Ramos (cell line): ENCODE data around the gene BAG3.
"Not testable (repeated sequence)": the region's sequence is repeated elsewhere in the genome, so short reads cannot be mapped to it uniquely, and the experiment has no call there.

Source experiments
- in situ Hi-C: fragments of 300-500 bp; cut with MboI; formaldehyde crosslinking; loops from one replicate; pipeline ENCODE4 v1.14.3; 2022; ENCODE audit warnings: low sequenced_read_pairs; ENCODE audit not compliant: unreplicated experiment

BAG3 gene

DNA sequence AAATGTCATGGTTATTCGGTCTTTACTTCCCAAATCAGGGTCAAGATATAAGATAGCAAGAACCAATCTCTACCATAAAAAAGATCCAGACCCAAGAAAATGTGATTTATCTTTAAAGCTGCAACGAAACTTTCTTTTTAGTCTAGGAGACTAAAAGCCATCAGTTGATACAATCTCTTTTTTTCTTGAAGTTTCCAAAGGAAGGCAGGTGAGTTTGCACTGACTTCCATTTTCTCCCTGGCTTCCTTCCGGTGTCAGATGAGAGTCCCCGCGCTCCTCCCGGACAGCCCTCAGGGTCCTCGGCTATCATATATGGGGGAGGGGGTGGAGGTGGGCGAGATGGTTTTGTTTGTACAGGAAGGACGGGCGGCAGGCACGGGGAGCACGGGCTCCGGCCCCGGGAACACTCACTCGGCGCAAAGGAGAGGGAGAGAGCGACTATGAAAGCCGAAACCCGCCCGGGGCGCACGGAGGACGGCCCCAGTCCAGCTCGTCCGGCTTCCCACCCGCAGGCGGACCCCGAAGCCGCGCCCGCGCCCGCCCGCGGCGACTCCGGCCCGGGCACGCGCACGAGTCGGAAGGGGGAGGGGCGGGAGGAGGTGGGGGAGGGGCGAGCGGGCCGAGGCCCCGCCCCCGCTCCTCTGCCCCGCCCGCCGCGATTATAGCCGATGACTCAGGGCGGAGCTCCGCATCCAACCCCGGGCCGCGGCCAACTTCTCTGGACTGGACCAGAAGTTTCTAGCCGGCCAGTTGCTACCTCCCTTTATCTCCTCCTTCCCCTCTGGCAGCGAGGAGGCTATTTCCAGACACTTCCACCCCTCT is at the start of gene BAG3:
Gene BAG3 (plus strand): TSS at position 689 of the 822 bp plus-strand sequence. CDS start 296 bp downstream, outside the sequence.
- in situ Hi-C loops = no loop called here

DNA sequence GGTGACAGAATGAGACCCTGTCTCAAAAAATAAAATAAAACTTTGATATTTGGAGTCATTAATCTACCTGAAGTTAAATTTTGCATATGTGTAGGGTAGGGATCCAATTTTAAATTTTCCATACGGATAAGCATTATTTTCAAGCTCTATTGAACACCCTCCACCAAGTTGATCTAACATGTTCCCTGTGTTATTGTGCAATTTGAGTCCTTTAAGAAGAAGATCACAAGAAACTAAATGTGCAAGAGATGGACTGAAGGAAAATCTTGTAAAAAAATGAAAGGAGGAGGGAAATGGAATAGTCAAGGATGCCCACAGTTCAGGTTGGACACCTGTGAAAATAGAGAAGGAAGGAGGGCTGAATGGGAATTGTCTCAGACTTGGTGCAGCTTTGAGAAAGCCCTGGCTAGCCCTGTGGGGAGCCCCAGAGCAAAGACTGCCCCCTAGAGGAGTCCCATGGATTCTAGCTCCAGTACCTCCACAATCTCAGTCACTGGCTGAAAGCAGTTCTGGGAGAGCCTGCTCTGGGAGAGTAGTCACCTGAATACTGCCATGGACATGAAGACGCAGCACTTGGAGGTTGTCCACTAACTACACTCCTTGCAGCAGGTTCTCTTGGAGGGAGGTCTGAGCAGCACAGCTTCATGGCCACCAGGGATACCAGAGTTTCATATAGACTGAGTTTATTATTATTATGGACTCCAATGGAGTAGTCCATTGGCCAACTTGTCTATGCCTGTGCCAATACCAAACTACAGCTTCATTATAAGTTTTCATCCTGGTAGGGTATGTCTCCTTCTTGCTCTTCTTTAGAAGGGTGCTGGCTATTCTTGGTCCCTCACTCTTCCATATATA is 48.7 kb upstream of the BAG3 start:
- in situ Hi-C loops = no loop called here

DNA sequence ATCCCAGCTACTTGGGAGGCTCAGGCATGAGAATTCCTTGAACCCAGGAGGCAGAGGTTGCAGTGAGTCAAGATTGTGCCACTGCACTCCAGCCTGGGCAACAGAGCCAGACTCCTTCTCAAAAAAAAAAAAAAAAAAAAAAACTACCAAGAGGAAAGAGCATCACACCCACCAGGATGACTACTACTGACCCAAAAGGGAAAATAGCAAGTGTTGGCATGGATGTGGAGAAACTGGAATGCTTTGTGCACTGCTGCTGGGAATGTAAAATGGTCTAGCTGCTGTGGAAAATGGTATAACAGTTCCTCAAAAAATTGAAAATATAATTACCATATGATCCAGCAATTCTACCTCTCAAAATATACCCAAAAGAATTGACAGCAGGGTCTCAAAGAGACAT is 46.7 kb upstream of the BAG3 start:
- in situ Hi-C loops = no loop called here

DNA sequence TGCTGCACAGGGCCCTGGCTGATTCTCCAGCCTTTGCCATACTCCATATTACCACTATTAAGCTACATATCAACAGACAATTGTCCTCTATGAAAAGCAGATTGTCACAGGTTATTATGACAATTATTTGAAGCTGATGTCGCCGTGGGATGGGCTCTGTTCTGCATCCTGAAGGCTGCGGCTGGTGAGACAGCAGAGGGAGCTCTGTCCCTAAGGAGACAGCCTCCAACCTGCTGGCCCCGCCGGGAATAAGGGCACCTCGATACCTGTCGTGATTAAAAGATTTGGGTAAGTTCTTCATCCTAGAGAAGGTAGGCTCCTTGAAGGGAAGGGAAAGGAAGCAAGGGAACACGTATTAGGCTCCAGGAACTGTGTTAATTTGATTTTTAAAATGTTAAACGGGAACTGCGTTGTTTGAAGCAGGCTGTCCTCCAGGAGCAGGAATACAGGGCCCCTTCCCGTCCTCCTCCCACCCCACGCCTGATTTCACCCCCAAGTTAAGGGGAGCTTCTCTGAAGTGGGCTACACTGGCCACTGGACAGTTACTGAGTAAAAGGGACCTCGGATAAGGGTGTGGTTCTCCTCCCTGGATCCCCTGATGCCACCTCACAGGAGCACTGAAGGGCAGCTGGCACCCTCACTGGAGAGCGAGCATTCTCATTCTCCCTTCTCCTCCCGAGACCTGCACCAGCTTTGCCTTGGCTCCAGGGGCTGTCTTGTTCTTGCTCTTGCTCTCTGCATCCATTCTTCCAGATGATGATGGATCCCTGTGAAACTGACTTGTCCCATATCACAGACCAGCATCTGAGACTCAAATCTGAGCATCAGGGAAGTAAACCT is 42.6 kb upstream of the BAG3 start:
- in situ Hi-C loops = no loop called here

DNA sequence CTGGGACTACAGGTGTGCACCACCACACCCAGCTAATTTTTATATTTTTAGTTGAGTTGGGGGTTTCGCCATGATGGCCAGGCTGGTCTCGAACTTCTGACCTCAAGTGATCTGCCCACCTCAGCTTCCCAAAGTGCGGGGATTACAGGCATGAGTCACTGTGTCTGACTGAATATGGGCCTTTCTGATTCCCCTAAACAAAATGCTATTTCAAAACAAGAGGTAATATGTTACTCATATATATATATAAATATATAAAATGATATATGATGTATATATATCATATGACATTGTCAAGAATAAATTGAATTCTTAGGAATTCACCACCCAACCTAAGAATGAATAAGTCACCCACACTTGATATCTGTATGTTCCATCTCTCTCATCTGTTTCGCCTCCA is 41.7 kb upstream of the BAG3 start:
- in situ Hi-C loops = no loop called here

DNA sequence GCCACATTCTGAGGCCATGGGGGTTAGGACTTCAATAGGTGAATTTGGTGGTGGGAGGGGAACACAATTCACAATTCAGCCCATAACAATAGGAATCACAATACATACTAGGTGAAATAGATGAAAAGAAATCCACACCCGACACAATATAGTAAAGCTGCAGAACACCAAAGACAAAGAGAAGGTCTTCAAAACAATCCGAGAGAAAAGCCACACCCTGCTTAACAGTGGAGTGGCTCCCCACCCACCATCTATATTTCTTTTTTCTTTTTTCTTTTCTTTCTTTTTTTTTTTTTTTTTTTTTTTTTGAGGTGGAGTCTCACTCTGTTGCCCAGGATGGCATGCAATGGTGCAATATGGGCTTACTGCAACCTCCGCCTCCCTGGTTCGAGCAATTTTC is 39.7 kb upstream of the BAG3 start:
- in situ Hi-C loops = no loop called here

DNA sequence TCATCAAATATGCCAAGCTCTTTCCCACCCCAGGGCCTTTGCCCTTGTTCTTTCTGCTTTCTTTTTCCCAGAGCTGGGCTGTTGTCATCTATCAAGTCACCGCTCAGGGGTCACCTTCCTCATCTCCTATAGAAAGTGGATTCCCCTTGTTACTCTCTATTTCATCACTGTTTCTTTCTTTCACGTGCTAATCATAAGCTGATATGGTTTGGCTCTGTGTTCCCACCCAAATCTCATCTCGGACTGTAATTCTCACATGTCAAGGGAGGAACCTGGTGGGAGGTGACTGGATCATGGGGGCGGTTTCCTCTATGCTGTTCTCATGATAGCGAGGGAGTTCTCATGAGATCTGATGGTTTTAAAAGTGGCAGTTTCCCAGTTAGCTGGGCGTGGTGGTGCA is 37.4 kb upstream of the BAG3 start:
- in situ Hi-C loops = no loop called here

DNA sequence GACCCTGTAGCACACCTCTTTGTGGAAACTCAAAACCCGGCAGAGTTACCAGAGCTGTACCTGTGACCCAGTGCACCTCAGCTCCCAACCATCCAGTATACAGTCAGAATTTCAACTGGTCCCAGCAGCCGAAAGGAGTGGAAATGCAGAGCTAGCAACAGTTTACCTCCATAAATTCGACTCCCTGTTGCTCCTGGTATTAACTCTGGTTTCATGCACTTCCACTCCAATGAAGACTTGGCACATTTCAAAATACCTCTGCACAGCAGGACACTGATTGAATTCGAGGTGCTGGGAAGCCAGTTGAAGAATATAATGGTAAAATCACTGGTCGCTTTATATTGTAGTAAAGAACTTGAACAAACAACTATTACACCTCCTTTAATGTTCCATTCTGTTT is 36.5 kb upstream of the BAG3 start:
- in situ Hi-C loops = no loop called here

DNA sequence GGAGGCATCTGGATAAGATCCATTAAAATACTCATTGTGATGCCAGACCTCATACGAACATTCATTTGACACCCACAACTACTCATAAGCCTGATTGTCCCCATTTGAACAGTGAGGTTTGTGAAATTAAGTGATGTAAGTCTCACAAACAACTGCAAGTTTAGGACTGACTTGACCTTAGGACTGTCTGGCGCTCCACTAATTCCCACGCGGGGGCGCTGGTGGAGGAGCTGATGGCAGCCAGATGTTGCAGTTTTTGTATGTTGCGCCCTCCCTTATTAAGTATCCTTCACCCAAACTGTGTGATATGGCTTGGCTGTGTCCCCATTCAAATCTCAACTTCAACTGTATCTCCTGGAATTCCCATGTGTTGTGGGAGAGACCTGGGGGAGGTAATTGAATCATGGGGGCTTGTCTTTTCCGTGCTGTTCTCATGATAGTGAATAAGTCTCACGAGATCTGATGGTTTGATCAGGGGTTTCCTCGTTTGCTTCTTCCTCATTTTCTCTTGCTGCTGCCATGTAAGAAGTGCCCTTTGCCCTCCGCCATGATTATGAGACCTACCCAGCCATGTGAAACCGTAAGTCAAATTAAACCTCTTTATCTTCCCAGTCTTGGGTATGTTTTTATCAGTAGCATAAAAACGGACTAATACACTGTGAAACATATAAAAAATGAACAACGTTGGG is 34.2 kb upstream of the BAG3 start:
- in situ Hi-C loops = no loop called here

DNA sequence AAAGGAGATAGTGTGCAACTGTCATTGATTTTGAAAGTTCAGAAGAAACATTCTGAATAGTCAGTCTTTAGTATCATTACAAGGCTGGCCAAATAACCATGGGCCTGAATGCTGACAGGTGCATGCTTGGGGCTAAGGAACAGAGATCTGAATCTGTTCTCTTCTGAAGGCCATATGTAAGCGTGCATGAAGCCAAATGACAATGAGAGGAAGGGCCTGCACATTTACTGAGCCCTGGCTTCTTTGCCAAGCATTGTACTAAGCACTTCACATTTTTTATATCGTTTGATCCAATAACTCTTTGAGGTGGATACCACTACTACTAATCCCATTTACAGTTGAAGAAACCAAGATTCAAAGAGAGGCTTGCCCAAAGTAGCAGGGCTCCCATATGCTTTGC is 32.0 kb upstream of the BAG3 start:
- in situ Hi-C loops = no loop called here

DNA sequence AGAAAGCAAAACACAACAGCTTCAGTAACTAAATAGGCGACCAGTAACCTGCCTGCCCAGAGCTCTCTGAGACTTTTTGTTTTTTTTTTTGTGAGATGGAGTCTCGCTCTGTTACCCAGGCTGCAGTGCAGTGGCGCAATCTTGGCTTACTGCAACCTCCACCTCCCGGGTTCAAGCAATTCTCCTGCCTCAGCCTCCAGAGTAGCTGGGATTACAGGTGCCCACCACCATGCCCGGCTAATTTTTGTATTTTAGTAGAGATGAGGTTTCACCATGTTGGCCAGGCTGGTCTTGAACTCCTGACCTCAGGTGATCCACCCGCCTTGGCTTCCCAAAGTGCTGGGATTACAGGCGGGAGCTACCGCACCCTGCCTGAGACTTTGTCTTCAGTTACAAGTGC is 31.4 kb upstream of the BAG3 start:
- in situ Hi-C loops = not testable (repeated sequence)

DNA sequence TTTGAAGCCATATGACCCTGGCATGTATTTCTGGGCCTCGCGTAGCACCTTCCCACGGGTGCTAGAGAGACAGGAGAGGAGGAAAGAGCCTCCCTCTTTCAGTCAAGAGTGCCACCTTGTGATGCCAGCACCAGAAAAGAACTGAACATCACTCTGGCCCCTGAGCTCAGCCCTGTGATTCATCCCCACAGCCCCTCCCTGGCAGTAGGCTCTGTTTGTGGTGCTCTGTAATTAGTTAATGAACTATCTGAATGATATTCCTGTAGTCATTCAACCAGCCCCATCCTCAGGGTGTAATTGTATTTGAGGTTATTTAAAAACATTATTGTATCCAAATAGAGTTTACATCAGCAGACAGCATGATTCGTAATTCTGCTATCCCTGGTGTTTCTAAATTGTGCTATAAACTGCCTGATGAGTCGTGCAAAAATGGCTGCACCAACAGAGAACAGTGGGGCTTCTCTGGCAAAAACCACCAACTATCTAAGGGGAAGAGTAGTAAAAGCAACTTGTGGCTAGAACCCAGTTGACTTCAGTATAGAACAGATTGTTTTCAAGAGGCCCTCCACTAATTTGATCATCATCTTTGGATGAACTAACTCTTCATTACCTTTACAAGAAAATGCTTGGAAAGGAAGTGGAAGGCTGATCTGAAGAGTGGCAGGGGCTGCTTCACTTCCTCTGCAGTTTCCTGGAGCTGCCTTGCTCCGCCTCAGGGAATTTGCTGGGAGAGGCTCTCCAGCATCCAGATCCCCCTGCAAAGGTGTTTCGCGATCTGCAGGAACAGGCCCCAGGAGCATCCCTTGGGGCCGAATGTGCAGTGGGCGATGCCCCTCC is 30.7 kb upstream of the BAG3 start:
- in situ Hi-C loops = no loop called here

DNA sequence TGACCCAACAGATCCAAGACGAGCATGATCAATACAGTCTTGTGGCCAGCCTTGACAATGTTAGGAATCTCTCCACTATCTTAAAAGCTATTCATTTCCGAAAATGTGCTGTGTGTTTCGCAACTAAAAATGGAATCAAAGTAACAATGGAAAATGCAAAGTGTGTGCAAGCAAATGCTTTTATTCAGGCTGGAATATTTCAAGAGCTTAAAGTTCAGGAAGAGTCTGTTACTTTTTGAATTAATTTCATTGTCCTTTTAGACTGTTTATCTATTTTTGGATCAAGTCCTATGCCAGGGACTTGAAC is 30.1 kb upstream of the BAG3 start:
- in situ Hi-C loops = no loop called here

DNA sequence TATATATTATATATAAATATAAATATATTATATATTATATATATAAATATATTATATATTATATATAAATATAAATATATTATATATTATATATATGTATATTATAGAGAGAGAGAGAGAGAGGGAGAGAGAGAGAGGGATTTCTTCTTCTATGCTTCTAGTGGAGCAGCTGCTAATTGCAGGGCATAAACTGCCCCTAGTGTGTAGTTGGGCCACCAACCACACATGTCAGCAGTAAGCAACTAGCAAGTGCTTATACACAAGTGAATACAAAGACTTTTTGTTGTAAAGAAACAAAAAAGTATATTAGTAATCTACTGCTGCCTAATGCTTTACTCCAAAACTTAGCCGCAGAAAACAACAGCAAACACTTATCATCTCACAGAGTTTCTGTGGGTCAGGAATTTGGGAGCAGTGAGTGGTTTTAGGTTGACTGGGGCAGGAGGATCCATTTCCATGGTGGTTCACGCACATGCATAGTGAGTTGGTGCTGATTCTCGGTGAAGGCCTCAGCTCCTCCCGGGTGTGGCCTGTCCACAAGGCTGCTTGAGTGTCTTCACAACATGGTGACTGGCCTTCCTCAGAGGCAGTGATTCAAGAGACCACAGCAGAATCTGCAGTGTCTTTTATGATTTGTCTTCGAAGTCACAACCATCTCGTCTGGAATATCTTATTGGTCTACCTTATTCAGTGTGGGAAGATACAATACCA is 25.5 kb upstream of the BAG3 start:
- in situ Hi-C loops = no loop called here

DNA sequence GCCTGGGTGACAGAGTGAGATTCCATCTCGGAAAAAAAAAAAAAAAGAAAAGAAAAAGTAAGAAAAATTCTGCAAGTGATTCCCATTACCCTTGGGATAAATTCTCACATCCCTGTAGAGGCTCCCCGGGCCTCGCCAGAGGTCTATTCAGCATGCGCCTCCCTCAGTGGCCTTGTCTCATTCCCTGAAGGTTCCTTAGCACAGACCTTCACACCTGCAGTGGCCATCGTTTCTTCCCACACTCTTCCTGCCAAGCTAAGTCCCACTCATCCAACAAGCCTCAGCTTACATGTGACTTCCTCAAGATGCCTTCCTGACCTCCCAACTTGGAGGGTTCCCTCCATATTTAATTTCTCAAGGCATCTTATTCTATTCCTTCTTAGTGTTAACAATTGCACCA is 20.9 kb upstream of the BAG3 start:
- in situ Hi-C loops = no loop called here

DNA sequence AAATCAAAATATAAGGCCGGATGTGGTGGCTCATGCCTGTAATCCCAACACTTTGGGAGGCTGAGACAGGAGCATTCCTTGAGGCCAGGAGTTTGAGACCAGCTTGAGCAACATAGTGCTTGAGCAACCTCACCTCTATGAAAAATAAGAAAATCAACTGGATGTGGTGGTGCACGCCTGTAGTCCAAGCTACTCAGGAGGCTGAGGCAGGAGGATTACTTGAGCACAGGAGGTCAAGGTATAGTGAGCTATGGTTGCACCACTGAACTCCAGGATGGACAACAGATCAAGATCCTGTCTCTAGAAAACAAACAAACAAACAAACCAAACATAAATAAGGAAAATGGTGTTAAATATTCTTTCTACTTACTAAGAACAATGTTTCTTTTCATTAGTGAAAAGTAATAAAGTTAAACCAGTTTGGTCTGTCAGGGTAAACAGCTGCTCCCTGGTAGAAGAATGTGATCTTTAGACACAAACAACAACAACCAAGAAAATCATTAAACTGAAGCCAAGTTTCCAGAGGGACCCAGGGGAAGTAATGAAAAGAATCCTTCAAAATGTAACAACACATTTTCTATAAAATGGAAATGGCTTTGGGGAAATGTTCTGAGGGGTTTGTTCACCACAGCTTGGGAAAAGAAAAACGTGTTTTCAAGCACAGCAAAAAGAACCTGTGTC is 17.5 kb upstream of the BAG3 start:
- in situ Hi-C loops = no loop called here

DNA sequence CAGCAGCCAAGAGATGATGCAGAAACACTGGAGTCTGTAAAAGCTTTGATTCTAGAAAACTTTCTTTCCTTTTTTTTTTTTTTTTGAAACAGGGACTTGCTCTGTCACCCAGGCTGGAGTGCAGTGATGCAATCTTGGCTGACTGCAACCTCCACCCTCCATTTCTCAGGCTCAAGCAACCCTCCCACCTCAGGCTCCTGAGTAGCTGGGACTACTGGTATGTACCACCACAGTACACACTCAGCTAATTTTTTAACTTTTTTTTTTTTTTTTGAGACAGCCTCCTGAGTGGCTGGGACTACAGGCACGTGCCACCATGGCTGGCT is 17.0 kb upstream of the BAG3 start:
- in situ Hi-C loops = no loop called here

DNA sequence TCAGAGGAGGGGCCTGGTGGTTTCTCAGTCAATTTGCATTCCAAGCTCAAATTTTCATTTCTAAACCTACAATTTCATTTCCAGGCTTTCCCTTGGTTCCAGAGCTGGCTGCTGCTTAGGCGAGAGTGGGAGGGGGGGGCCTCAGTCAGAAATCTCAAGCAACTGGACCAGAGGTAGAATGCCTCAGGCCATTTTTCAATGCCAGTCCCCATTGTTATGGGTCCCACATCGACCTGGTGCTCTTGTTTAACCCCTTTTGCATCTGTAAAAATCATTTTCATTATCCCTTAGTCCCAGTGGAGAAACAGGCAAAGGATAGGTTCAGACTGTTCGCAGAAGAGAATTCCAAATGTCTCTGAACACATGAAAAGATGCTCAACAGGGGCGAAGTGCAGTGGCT is 13.5 kb upstream of the BAG3 start:
- in situ Hi-C loops = no loop called here
